ENCODE data around the gene B9D1. TPM values are rescaled to one million over a fixed set of nuclear protein-coding genes. Genes with fewer than 3 reads are reported as not detected.

The B9D1 gene
- total RNA-seq, 1 experiment from 2014 or later = 20.0 TPM

DNA sequence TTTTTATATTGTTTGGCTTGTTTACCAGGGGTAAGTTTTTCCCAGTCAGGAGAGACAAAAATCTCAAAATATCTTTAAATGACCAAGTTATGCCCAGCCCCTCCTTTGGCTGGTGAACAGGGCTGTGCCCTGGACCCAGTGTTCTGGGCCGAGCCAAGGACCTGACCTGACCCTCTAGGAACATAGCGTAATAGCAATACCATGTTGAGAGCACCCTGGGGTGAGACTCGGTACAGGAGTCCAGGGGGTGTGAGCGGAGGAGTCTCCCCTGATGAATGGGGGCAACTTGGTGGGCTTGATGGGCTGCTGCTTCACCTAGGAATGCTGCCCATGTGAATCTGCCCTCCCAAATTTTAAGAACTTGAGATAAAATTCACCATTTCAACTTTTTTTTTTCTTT is 47.4 kb downstream of the B9D1 start:
- H3K36me3 ChIP-seq (ENCODE audit: control insufficient read depth in 1 of 2, insufficient read depth in 2 of 2, low read length in 2 of 2) = peaks cover 17 to 20% of the 10 kb centered on the region in 2 experiments; a peak in 3 of 4 replicates
- no peak overlapping the region for H3K4me3 ChIP-seq (replicated peaks in 1 of 2; ENCODE audit: low read depth in 1 of 2, low read length in 2 of 2)
- H2AFZ ChIP-seq (ENCODE audit: low read depth, low read length, poor library complexity, severe bottlenecking) = no peak overlapping the region
- BruUV-seq (replicated peaks) = no TSS peak
- H3K79me2 ChIP-seq (ENCODE audit: insufficient read depth, low read length) = no peaks in the 10 kb centered on the region
- TF ChIP-seq, protein P1, sequence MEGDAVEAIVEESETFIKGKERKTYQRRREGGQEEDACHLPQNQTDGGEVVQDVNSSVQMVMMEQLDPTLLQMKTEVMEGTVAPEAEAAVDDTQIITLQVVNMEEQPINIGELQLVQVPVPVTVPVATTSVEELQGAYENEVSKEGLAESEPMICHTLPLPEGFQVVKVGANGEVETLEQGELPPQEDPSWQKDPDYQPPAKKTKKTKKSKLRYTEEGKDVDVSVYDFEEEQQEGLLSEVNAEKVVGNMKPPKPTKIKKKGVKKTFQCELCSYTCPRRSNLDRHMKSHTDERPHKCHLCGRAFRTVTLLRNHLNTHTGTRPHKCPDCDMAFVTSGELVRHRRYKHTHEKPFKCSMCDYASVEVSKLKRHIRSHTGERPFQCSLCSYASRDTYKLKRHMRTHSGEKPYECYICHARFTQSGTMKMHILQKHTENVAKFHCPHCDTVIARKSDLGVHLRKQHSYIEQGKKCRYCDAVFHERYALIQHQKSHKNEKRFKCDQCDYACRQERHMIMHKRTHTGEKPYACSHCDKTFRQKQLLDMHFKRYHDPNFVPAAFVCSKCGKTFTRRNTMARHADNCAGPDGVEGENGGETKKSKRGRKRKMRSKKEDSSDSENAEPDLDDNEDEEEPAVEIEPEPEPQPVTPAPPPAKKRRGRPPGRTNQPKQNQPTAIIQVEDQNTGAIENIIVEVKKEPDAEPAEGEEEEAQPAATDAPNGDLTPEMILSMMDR (IDR thresholded peaks at IDR 0.05 in 2 of 3, conservative IDR thresholded peaks at IDR 0.05 in 1 of 3; ENCODE audit: borderline replicate concordance in 1 of 3, insufficient read depth in 1 of 3, low read depth in 2 of 3, low read length in 2 of 3) = no peak
- TF ChIP-seq SP1 (IDR thresholded peaks at IDR 0.05; ENCODE audit: low read depth) = no peak
- no peak for TF ChIP-seq EZH2 (IDR thresholded peaks at IDR 0.05)
- no peak for TF ChIP-seq ZFX (IDR thresholded peaks at IDR 0.05)
- no peak overlapping the region for H3K9ac ChIP-seq (ENCODE audit: low read length)
- ATAC-seq (no peak), DNase-seq (ENCODE audit: low read depth, low spot score) (no peak)
- no peaks in the 10 kb centered on the region for H4K20me1 ChIP-seq (ENCODE audit: insufficient read depth)
- intact Hi-C loops (cut with micrococcal nuclease) = no loop called here
- H3K27ac ChIP-seq (ENCODE audit: low read depth, low read length) = no peak overlapping the region
- RAD21 ChIA-PET (ENCODE audit: low non-redundant PET in 1 of 2, low total read pairs in 2 of 2, uncharacterized antibody in 2 of 2, unreplicated experiment in 2 of 2) = no interaction called here
- peaks cover 13 to 28% of the 10 kb centered on the region in 2 experiments for H3K4me1 ChIP-seq (ENCODE audit: control insufficient read depth in 1 of 2, insufficient read depth in 2 of 2, low read length in 2 of 2)
- H3K9me3 ChIP-seq (ENCODE audit: control insufficient read depth in 1 of 2, insufficient read depth in 1 of 2, low read depth in 1 of 2, low read length in 2 of 2) = no peaks in the 10 kb centered on the region
- POLR2A ChIA-PET = no interaction called here
- no peak overlapping the region for H3K4me2 ChIP-seq (ENCODE audit: low read length)
- CTCF ChIA-PET = no interaction called here
- no peaks in the 10 kb centered on the region for H3K9me2 ChIP-seq (ENCODE audit: insufficient read depth)
- H3K27me3 ChIP-seq (ENCODE audit: insufficient read depth, low read length) = no peaks in the 10 kb centered on the region

DNA sequence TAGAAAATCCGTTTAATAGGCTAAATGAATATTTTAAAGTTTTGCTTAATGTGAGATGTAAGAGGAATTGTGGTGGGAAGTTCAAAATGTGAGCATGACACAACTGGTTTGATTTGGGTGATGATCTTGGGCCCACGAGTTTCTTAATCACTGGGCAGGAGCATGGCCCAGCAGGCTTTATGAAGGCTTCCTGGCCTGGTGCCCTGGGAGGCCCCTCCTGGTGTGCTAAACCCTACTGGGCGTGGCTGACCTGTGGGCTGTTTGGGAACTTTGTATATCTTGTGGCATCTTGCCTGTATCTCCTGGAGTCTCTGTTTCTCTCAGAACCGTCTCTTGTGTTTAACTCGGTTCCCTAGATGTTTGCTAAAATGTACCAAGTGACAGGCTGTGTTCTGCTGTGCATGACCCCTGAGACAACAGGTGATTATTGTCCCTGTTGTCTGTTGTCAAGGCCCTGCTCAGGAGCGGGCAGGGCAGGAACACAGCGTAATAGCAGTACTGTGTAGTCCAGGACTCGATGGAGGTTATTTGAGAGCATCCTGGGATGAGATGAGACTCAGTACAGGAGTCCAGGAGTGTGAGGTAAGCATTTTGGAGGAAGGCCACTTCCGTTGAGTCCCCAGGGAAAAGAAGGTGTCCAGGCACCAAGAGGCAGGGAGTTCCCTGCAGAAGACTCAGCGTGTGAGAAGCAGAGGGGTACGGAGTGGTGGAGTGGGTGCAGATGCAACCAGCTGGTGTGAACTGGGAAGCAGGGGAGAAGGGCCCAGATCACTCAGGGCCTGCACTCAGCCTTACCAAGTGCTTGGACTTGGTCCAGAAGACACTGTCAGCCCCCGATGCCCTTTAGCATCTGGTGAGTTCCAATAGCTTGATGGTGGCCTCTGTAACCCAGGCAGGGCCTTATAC is 48.5 kb downstream of the B9D1 start:
- intact Hi-C loops (cut with micrococcal nuclease) = no loop called here
- no TSS peak for BruUV-seq (replicated peaks)
- no peak overlapping the region for H3K9ac ChIP-seq (ENCODE audit: low read length)
- H3K4me1 ChIP-seq (ENCODE audit: control insufficient read depth in 1 of 2, insufficient read depth in 2 of 2, low read length in 2 of 2) = peaks cover 13 to 28% of the 10 kb centered on the region in 2 experiments
- RAD21 ChIA-PET (ENCODE audit: low non-redundant PET in 1 of 2, low total read pairs in 2 of 2, uncharacterized antibody in 2 of 2, unreplicated experiment in 2 of 2) = no interaction called here
- no peaks in the 10 kb centered on the region for H3K9me2 ChIP-seq (ENCODE audit: insufficient read depth)
- H3K4me3 ChIP-seq (replicated peaks in 1 of 2; ENCODE audit: low read depth in 1 of 2, low read length in 2 of 2) = no peak overlapping the region
- H3K79me2 ChIP-seq (ENCODE audit: insufficient read depth, low read length) = no peaks in the 10 kb centered on the region
- peaks cover 17 to 22% of the 10 kb centered on the region in 2 experiments; a peak in 3 of 4 replicates for H3K36me3 ChIP-seq (ENCODE audit: control insufficient read depth in 1 of 2, insufficient read depth in 2 of 2, low read length in 2 of 2)
- CTCF ChIA-PET = no interaction called here
- POLR2A ChIA-PET = no interaction called here
- H3K27me3 ChIP-seq (ENCODE audit: insufficient read depth, low read length) = no peaks in the 10 kb centered on the region
- no peak overlapping the region for H3K4me2 ChIP-seq (ENCODE audit: low read length)
- ATAC-seq (no peak), DNase-seq (ENCODE audit: low read depth, low spot score) (no peak)
- H2AFZ ChIP-seq (ENCODE audit: low read depth, low read length, poor library complexity, severe bottlenecking) = no peak overlapping the region
- H4K20me1 ChIP-seq (ENCODE audit: insufficient read depth) = no peaks in the 10 kb centered on the region
- TF ChIP-seq ZFX (IDR thresholded peaks at IDR 0.05) (no peak), REST (IDR thresholded peaks at IDR 0.05; ENCODE audit: low read depth) (no peak), EZH2phosphoT487 (IDR thresholded peaks at IDR 0.05; ENCODE audit: borderline replicate concordance) (no peak)
- H3K27ac ChIP-seq (ENCODE audit: low read depth, low read length) = no peak overlapping the region
- H3K9me3 ChIP-seq (ENCODE audit: control insufficient read depth in 1 of 2, insufficient read depth in 1 of 2, low read depth in 1 of 2, low read length in 2 of 2) = no peaks in the 10 kb centered on the region

Data from HCT116 (cell line).